PC-9 (cell line): Measurements from ENCODE around the gene TCF12. TPM values are rescaled to one million over a fixed set of nuclear protein-coding genes. Genes with fewer than 3 reads are reported as not detected.

ENCODE experiments used
- BruUV-seq: library from RNA; stranded (reverse); fragments of 400-500 nt; replicated peaks from 2 replicates; lab custom pipeline; 2021; lab: Mats Ljungman, UMichigan
- CTCF ChIA-PET: fragments of 300-600 bp; sonication (Branson Sonifier 250); formaldehyde crosslinking; loops from one replicate; lab custom pipeline; 2022; ENCODE audit warnings: antibody characterized with exemption; lab: Charles Lee
- POLR2A ChIA-PET: fragments of 300-600 bp; sonication (Branson Sonifier 250); formaldehyde crosslinking; loops from one replicate; lab custom pipeline; 2022; ENCODE audit warnings: antibody characterized with exemption; ENCODE audit not compliant: unreplicated experiment; lab: Charles Lee
- DNase-seq, 2 experiments: peaks; one replicate each; pipeline versions ENCODE4 v3.0.0 to v3.0.0-alpha.2; 2015 to 2022; ENCODE audit warnings: mixed read lengths in 1 of 2
- H2AFZ ChIP-seq: fragments of 200-600 bp; sonication (generic); 2 replicates; pipeline ENCODE4 v1.8.1; 2017; ENCODE audit warnings: antibody characterized with exemption
- H3F3A ChIP-seq: fragments of 200-600 bp; sonication (generic); 2 replicates; pipeline ENCODE4 v1.8.1; 2017; ENCODE audit warnings: antibody characterized with exemption, mild to moderate bottlenecking, low read depth; ENCODE audit not compliant: insufficient read depth
- H3K27ac ChIP-seq: fragments of 200-600 bp; sonication (generic); 2 replicates; pipeline ENCODE4 v1.6.1; 2016; ENCODE audit warnings: mixed run types
- H3K27me3 ChIP-seq: fragments of 200-600 bp; sonication (generic); 2 replicates; pipeline ENCODE4 v1.6.1; 2016; ENCODE audit warnings: low read depth, mixed run types; ENCODE audit not compliant: insufficient read depth
- H3K36me3 ChIP-seq: fragments of 200-600 bp; sonication (generic); 2 replicates; pipeline ENCODE4 v1.6.1; 2016; ENCODE audit warnings: low read depth, mixed run types
- H3K4me1 ChIP-seq: fragments of 200-600 bp; sonication (generic); replicated peaks from 2 replicates; pipeline ENCODE4 v1.6.1; 2016; ENCODE audit warnings: mixed run types; ENCODE audit not compliant: insufficient read depth
- H3K4me2 ChIP-seq: fragments of 200-600 bp; sonication (generic); 2 replicates; pipeline ENCODE4 v1.6.1; 2017; ENCODE audit warnings: mixed run types
- H3K4me3 ChIP-seq: fragments of 200-600 bp; sonication (generic); 2 replicates; pipeline ENCODE4 v1.6.1; 2016; ENCODE audit warnings: mixed run types
- H3K79me2 ChIP-seq: fragments of 200-600 bp; sonication (generic); 2 replicates; pipeline ENCODE4 v1.6.1; 2017; ENCODE audit warnings: low read depth, mixed run types
- H3K9me2 ChIP-seq: fragments of 200-600 bp; sonication (generic); 2 replicates; pipeline ENCODE4 v1.8.1; 2017; ENCODE audit warnings: mild to moderate bottlenecking; ENCODE audit not compliant: insufficient read depth
- H3K9me3 ChIP-seq: fragments of 200-600 bp; sonication (generic); 2 replicates; pipeline ENCODE4 v1.8.1; 2016; ENCODE audit warnings: low read depth; ENCODE audit not compliant: insufficient read depth
- H4K20me1 ChIP-seq: fragments of 200-600 bp; sonication (generic); 2 replicates; pipeline ENCODE4 v1.8.1; 2017; ENCODE audit not compliant: insufficient read depth
- EZH2 ChIP-seq: fragments of 200-600 bp; sonication (generic); IDR thresholded peaks from 2 replicates; pipeline ENCODE4 v1.8.0; 2017; ENCODE audit warnings: antibody characterized with exemption, low read depth
- intact Hi-C: fragments of 100-400 bp; cut with micrococcal nuclease; formaldehyde crosslinking; loops from one replicate; pipeline ENCODE4 v1.10.0; 2022; ENCODE audit not compliant: unreplicated experiment
- total RNA-seq: library from RNA; stranded (reverse); gene quantifications from 2 replicates; pipeline ENCODE4 v1.2.3, GENCODE V29; 2021
- TF ChIP-seq, protein P1 (sequence below): fragments of 200-600 bp; sonication (generic); conservative IDR thresholded peaks from 2 replicates; pipeline ENCODE4 v1.6.1; 2017; ENCODE audit warnings: mixed run types, antibody characterized with exemption, mild to moderate bottlenecking, moderate library complexity

TCF12 gene
- total RNA-seq, 1 experiment from 2014 or later: 60.1 TPM

DNA sequence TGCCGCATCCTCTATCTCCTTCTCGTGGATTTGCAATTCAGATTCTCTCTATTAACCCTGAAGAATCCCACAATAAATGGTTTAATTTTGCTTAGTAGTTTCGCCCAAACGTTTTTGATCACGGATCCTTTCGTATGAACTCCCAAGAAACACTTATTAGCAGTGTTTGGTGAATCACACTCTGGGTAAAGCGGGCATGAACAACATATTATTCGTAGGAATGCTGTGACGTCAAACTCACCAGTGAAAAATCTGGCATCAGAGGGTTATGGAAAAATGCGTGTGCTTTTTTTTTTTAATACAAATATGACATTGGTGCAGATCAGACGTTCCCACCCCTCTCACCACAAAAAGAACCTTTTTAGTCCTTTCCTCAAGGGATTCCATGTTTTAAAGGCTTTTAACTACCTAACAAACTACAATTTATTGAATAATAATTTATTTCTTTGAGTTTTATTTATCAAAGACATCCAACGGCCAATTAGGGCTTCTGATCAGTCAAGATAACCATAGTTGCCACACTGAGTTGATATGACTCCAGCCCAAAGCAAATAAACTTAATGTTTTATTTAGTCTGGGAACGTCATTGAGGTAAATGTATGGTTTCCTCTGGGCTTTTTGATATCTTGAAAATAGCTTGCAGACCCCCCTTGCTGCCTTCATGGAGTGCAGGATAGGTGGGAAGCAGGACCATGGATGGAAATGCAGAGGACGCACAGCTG, 412.3 kb downstream of the TCF12 start:
- Histone ChIP-seq H4K20me1 (no peaks in the 10 kb centered on the region), H3K9me3 (no peaks in the 10 kb centered on the region), H2AFZ (no peak overlapping the region), H3K36me3 (no peaks in the 10 kb centered on the region), H3K27ac (no peak overlapping the region), H3K9me2 (no peaks in the 10 kb centered on the region), H3F3A (no peaks in the 10 kb centered on the region), H3K4me1 (no peaks in the 10 kb centered on the region), H3K4me3 (no peak overlapping the region), H3K4me2 (no peak overlapping the region), H3K79me2 (no peaks in the 10 kb centered on the region), H3K27me3 (no peaks in the 10 kb centered on the region)
- TF ChIP-seq, protein P1, sequence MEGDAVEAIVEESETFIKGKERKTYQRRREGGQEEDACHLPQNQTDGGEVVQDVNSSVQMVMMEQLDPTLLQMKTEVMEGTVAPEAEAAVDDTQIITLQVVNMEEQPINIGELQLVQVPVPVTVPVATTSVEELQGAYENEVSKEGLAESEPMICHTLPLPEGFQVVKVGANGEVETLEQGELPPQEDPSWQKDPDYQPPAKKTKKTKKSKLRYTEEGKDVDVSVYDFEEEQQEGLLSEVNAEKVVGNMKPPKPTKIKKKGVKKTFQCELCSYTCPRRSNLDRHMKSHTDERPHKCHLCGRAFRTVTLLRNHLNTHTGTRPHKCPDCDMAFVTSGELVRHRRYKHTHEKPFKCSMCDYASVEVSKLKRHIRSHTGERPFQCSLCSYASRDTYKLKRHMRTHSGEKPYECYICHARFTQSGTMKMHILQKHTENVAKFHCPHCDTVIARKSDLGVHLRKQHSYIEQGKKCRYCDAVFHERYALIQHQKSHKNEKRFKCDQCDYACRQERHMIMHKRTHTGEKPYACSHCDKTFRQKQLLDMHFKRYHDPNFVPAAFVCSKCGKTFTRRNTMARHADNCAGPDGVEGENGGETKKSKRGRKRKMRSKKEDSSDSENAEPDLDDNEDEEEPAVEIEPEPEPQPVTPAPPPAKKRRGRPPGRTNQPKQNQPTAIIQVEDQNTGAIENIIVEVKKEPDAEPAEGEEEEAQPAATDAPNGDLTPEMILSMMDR: no peak
- no peak for TF ChIP-seq EZH2
- POLR2A ChIA-PET: no interaction called here
- no TSS peak for BruUV-seq
- intact Hi-C loops: no loop called here
- no peak for DNase-seq
- CTCF ChIA-PET: no interaction called here

DNA sequence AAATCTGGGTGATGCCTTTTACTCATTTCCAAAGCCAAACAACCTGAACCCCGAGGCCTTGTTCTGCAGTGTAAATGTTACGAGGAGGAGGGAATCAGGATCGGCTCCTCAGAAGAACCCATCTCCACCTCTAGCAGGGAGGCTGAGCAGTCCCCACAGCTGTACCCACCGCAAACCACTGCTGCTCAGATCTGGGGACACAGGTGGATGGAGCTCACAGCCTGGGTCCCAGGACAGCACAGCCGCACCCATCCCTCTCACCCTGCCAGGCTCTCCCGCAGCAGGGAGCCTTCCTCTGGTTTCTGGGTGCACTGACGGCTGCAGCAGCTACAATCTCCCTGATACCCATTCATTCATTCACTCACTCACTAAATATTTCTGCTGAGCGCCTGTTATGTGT, 413.9 kb downstream of the TCF12 start:
- intact Hi-C loops: no loop called here

DNA sequence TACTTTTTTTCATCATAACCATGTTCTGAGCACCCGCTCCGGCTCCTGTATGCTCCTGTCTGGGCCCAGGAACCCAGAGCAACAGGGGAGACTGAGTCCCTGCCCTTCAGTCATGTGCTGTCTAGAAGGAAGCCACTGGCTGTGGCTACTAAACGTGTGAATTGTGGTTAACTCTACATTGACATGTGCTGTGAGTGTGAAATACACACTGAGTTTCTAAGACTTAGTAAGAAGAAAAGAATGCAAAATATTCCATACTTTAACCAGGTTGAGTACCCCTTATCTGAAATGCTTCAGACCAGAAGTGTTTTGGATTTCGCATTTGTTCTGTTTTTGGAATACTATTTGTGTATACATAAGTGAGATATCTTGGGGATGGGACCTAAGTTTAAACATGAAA, 415.0 kb downstream of the TCF12 start:
- BruUV-seq: no TSS peak
- DNase-seq: no peak
- Histone ChIP-seq H3K36me3 (no peaks in the 10 kb centered on the region), H3K9me3 (no peaks in the 10 kb centered on the region), H4K20me1 (no peaks in the 10 kb centered on the region), H3K4me3 (no peak overlapping the region), H2AFZ (no peak overlapping the region), H3K27ac (no peak overlapping the region), H3K79me2 (no peaks in the 10 kb centered on the region), H3K4me2 (no peak overlapping the region), H3F3A (no peaks in the 10 kb centered on the region), H3K4me1 (no peaks in the 10 kb centered on the region), H3K9me2 (no peaks in the 10 kb centered on the region), H3K27me3 (no peaks in the 10 kb centered on the region)
- TF ChIP-seq, protein P1: no peak
- TF ChIP-seq EZH2: no peak
- ChIA-PET POLR2A (no interaction called here), CTCF (interaction anchor here (0.7 kb wide), 1 partner anchor 176 kb away, joined by 3 read pairs; no protein-coding TSS in a partner anchor)
- intact Hi-C loops: no loop called here

More for the DNA sequence above, 413.9 kb downstream of the TCF12 start:
- BruUV-seq: no TSS peak
- no peak overlapping the region for H2AFZ ChIP-seq
- H3K9me2 ChIP-seq: no peaks in the 10 kb centered on the region
- H3F3A ChIP-seq: no peaks in the 10 kb centered on the region
- ChIA-PET CTCF (interaction anchor here (0.6 kb wide), 1 partner anchor 270 kb away, joined by 3 read pairs; no protein-coding TSS in a partner anchor), POLR2A (no interaction called here)
- no peak for DNase-seq
- H3K9me3 ChIP-seq: no peaks in the 10 kb centered on the region
- TF ChIP-seq, protein P1: no peak
- no peak for TF ChIP-seq EZH2
- H3K79me2 ChIP-seq: no peaks in the 10 kb centered on the region
- H3K4me3 ChIP-seq: no peak overlapping the region
- no peaks in the 10 kb centered on the region for H3K4me1 ChIP-seq
- H3K27me3 ChIP-seq: no peaks in the 10 kb centered on the region
- H3K36me3 ChIP-seq: no peaks in the 10 kb centered on the region
- H3K4me2 ChIP-seq: no peak overlapping the region
- no peak overlapping the region for H3K27ac ChIP-seq
- H4K20me1 ChIP-seq: no peaks in the 10 kb centered on the region
